Thymus (tissue), 11 donors: ENCODE results near the gene PTGES3. TPM values are rescaled to one million over a fixed set of nuclear protein-coding genes. Genes with fewer than 3 reads are reported as not detected.

Experiments used
- DNase-seq, 9 donors: peaks; one replicate each; pipeline ENCODE4 v3.0.0-alpha.2; 2013; ENCODE audit warnings: low spot score in 9 of 9, low read depth in 6 of 9, missing footprints in 1 of 9
- H3K27ac ChIP-seq, 2 donors: one replicate each; pipeline ENCODE4 v1.5.1; 2013; ENCODE audit warnings: control low read depth in 1 of 2, low read depth in 1 of 2, low read length in 1 of 2, mild to moderate bottlenecking in 1 of 2, moderate library complexity in 1 of 2
- H3K27me3 ChIP-seq, 2 donors: one replicate each; pipeline ENCODE4 v1.5.1; 2013; ENCODE audit warnings: low read length in 1 of 2; ENCODE audit not compliant: control insufficient read depth in 2 of 2, insufficient read depth in 1 of 2
- H3K36me3 ChIP-seq, 2 donors: one replicate each; pipeline ENCODE4 v1.5.1; 2013; ENCODE audit warnings: low read length in 1 of 2, mild to moderate bottlenecking in 1 of 2, moderate library complexity in 1 of 2; ENCODE audit not compliant: control insufficient read depth in 2 of 2, insufficient read depth in 2 of 2
- H3K4me1 ChIP-seq, 2 donors: one replicate each; pipeline ENCODE4 v1.5.1; 2013; ENCODE audit warnings: low read length in 2 of 2; ENCODE audit not compliant: control insufficient read depth in 2 of 2, insufficient read depth in 2 of 2
- H3K4me3 ChIP-seq, 2 donors: one replicate each; pipeline ENCODE4 v1.5.1; 2013; ENCODE audit warnings: low read length in 2 of 2, control low read depth in 1 of 2, mild to moderate bottlenecking in 1 of 2
- H3K9me3 ChIP-seq, 2 donors: one replicate each; pipeline ENCODE4 v1.5.1; 2013; ENCODE audit warnings: low read length in 1 of 2, mild to moderate bottlenecking in 1 of 2; ENCODE audit not compliant: control insufficient read depth in 2 of 2, insufficient read depth in 1 of 2
- WGBS: extraction: QIAGEN DNeasy Blood & Tissue Kit; methylation state at CpG from one replicate; pipeline ENCODE4 v1.1.7; 2013; 5-methylcytosine and 5-hydroxymethylcytosine counted together
- polyA plus RNA-seq: library from polyadenylated mRNA; stranded (reverse); fragments of 200-250 nt; gene quantifications from one replicate; pipeline ENCODE4 v1.2.3, GENCODE V29; 2013
- total RNA-seq: library from RNA; stranded (reverse); fragments of 120-200 nt; gene quantifications from one replicate; pipeline ENCODE4 v1.2.4, GENCODE V29; 2013
- donor health status: healthy.

PTGES3 gene
- total and polyA plus RNA-seq, 2 donors, result 101 to 161 TPM

GRCh38 chr12:56677680-56678079 is 10.4 kb downstream of the PTGES3 start:
- Histone ChIP-seq H3K4me1 (peaks cover 2 to 11% of the 10 kb centered on the region in 2 donors), H3K36me3 (peaks cover 28 to 43% of the 10 kb centered on the region in 2 donors), H3K9me3 (peaks cover 0 to 3% of the 10 kb centered on the region in 2 donors), H3K27me3 (no peaks in the 10 kb centered on the region), H3K4me3 (no peak overlapping the region), H3K27ac (no peak overlapping the region)
- 100% methylated on average over 1 of the region's 1 CpG for WGBS
- DNase-seq, result no peak

DNA sequence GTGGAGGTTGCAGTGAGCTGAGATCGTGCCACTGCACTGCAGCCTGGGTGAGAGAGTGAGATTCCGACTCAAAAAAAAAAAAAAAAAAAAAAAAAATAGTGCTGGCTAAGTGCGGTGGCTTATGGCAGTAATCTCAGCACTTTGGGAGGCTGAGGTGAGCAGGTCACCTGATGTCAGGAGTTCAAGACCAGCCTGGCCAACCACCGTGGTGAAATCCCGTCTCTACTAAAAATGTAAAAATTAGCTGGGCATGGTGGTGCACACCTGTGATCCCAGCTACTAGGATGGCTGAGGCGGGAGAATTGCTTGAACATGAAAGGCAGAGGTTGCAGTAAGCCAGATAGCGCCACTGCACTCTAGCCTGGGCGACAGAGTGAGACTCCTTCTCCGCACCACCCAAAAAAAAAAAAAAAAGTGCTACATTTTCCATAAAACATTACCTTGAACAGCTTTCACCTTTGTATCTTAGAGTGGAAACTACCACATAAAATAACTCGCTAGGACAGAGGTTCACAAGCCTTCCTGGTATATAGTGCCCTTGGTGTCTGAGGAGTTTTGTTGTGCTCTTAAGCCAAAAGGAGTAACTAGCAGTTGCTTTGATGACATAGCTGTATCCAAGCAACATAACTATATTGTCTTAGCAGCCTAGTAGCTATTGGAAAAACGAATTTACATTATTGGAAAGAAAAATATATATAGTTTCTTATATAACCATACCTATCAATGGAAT is 11.1 kb downstream of the PTGES3 start:
- Histone ChIP-seq H3K27me3 (no peaks in the 10 kb centered on the region), H3K36me3 (peaks cover 26 to 43% of the 10 kb centered on the region in 2 donors), H3K9me3 (no peaks in the 10 kb centered on the region), H3K27ac (no peak overlapping the region), H3K4me3 (no peak overlapping the region), H3K4me1 (peaks cover 1 to 5% of the 10 kb centered on the region in 2 donors)
- no peak for DNase-seq
- WGBS, result 94% methylated on average over 11 of the region's 11 CpGs

DNA sequence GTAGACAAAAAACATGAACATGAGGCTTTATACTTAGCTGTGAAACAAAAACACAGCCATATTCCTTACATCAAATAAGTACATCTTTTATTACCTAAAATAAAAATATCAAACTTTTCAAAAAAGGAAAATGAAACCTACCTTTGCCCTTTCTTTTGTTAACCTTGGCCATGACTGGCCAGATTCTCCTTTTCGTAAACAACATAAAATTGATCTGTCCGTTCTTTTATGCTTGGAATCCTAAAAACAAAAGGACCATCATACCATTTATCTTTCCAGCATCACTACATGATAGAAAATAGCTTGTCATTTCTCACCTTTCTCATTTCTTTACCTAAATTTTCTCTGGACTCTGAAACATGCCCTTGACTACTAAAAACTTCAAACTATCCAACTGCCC is 16.5 kb downstream of the PTGES3 start:
- Histone ChIP-seq H3K27me3 (no peaks in the 10 kb centered on the region), H3K4me1 (no peaks in the 10 kb centered on the region), H3K4me3 (no peak overlapping the region), H3K27ac (no peak overlapping the region), H3K9me3 (no peaks in the 10 kb centered on the region), H3K36me3 (peaks cover 35 to 59% of the 10 kb centered on the region in 2 donors)
- 91% methylated on average over 2 of the region's 2 CpGs for WGBS
- DNase-seq, result no peak

- Histone ChIP-seq H3K9me3 (no peaks in the 10 kb centered on the region), H3K4me3 (no peak overlapping the region), H3K36me3 (peaks cover 36 to 67% of the 10 kb centered on the region in 2 donors), H3K4me1 (no peaks in the 10 kb centered on the region), H3K27me3 (no peaks in the 10 kb centered on the region), H3K27ac (no peak overlapping the region)
- 98% methylated on average over 4 of the region's 4 CpGs for WGBS
- DNase-seq, result no peak
Observed at GRCh38 chr12:56670836-56671235, 17.2 kb downstream of the PTGES3 start.

- Histone ChIP-seq H3K4me3 (no peak overlapping the region), H3K27me3 (no peaks in the 10 kb centered on the region), H3K9me3 (no peaks in the 10 kb centered on the region), H3K36me3 (peaks cover 34 to 94% of the 10 kb centered on the region in 2 donors), H3K27ac (no peak overlapping the region), H3K4me1 (no peaks in the 10 kb centered on the region)
- no peak for DNase-seq
- 96% methylated on average over 2 of the region's 2 CpGs for WGBS
Observed at GRCh38 chr12:56668197-56668457, 20.0 kb downstream of the PTGES3 start.

DNA sequence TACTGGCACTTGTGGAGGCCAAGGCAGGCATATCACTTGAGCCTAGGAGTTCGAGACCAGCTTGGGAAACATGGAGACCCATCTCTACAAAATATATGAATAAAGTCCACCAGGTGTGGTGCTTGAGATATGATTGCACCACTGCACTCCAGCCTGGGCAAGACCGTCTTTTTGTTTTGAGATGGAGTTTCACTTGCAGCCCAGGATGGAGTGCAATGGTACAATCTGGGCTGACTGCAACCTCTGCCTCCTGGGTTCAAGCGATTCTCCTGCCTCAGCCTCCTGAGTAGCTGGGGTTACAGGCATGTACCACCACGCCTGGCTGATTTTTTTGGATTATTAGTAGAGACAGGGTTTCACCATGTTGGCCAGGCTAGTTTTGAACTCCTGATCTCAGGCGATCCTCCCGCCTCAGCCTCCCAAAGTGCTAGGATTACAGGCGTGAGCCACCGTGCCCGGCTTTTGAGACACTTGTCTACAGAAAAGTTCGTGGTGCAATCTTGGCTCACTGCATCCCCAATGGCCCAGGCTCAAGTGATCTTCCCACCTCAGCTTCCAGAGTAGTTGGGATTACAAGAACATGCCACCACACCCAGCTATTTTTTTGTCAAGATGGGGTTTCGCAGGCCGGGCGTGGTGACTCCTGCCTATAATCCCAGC is 26.0 kb downstream of the PTGES3 start:
- no peaks in the 10 kb centered on the region for H3K9me3 ChIP-seq
- no peak overlapping the region for H3K4me3 ChIP-seq
- 94% methylated on average over 13 of the region's 13 CpGs for WGBS
- no peak for DNase-seq
- H3K27ac ChIP-seq, result no peak overlapping the region
- H3K27me3 ChIP-seq, result no peaks in the 10 kb centered on the region
- H3K36me3 ChIP-seq, result peaks cover 19 to 55% of the 10 kb centered on the region in 2 donors
- no peaks in the 10 kb centered on the region for H3K4me1 ChIP-seq

DNA sequence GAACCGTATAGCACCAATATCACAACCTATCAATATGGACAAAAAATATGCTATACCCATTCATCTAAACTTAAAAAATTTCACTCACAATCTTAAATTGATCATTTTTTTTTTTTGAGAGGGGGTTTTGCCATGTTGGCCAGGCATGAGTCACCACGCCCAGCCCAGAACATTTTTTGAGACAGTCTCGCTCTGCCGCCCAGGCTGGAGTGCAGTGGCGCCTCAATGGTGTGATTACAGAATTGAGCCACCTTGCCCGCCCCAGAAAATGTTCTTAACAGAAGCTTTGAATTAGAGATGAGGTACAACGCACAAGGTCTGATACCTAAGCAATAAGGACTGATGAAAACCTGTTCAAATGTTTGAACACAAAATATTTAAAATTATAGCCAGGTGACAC is 26.5 kb downstream of the PTGES3 start:
- peaks cover 14 to 50% of the 10 kb centered on the region in 2 donors for H3K36me3 ChIP-seq
- WGBS, result 97% methylated on average over 7 of the region's 7 CpGs
- no peak overlapping the region for H3K27ac ChIP-seq
- H3K27me3 ChIP-seq, result no peaks in the 10 kb centered on the region
- H3K9me3 ChIP-seq, result no peaks in the 10 kb centered on the region
- DNase-seq, result no peak
- H3K4me1 ChIP-seq, result no peaks in the 10 kb centered on the region
- H3K4me3 ChIP-seq, result no peak overlapping the region

DNA sequence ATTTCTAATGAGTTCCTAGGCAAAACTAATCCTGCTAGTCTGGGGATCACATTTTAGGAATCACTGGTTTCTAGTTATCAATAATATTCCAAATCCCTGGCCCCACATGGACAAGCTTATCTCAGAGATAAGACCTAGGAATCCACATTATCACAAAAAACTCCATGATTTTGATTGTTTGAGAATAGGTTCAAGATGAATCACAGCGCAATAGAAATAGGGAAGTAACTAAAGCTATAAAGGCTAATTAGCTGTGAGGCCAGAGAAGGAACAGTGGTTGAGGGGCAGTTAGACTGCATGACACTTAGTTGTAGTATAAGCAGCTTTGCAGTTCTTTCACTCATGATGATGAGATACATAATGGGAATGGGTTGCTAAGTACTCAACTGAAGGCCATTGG is 29.2 kb downstream of the PTGES3 start:
- H3K4me3 ChIP-seq, result no peak overlapping the region
- H3K9me3 ChIP-seq, result peaks cover 0 to 16% of the 10 kb centered on the region in 2 donors
- H3K27me3 ChIP-seq, result no peaks in the 10 kb centered on the region
- peaks cover 9 to 24% of the 10 kb centered on the region in 2 donors for H3K36me3 ChIP-seq
- no peak for DNase-seq
- WGBS, result 90% methylated on average over 1 of the region's 1 CpG
- H3K4me1 ChIP-seq, result no peaks in the 10 kb centered on the region
- H3K27ac ChIP-seq, result no peak overlapping the region

- no peak overlapping the region for H3K4me3 ChIP-seq
- H3K27ac ChIP-seq, result no peak overlapping the region
- peaks cover 2 to 20% of the 10 kb centered on the region in 2 donors for H3K9me3 ChIP-seq
- no peak for DNase-seq
- WGBS, result 87% methylated on average over 7 of the region's 7 CpGs
- no peaks in the 10 kb centered on the region for H3K4me1 ChIP-seq
- H3K27me3 ChIP-seq, result no peaks in the 10 kb centered on the region
- H3K36me3 ChIP-seq, result peaks cover 8 to 11% of the 10 kb centered on the region in 2 donors
Observed at GRCh38 chr12:56657416-56658379, 30.4 kb downstream of the PTGES3 start.
